WTC11 (cell line): Measurements from ENCODE around the gene NR2F2. TPM values are rescaled to one million over a fixed set of nuclear protein-coding genes. Genes with fewer than 3 reads are reported as not detected.
A peak's percentile ranks its signal among the peaks of the same experiment; 100 is the strongest.

Source experiments
- ATAC-seq: fragments of 200-7000 bp; cut with Tn5 transposase; 2 replicates; pipeline ENCODE4 v1.10.0; 2021; ENCODE audit warnings: mild to moderate bottlenecking, moderate library complexity
- CTCF ChIA-PET: fragments of 300-600 bp; sonication (Branson Sonifier 250); formaldehyde crosslinking; loops from one replicate; lab custom pipeline; 2021; ENCODE audit warnings: antibody characterized with exemption; lab: Charles Lee
- POLR2A ChIA-PET: fragments of 350-600 bp; sonication (Branson Sonifier 250); formaldehyde crosslinking; loops from one replicate; lab custom pipeline; 2021; ENCODE audit warnings: antibody characterized with exemption; lab: Charles Lee
- DNase-seq: peaks from one replicate; pipeline ENCODE4 v3.0.0; 2021; ENCODE audit warnings: low spot score
- H3K27ac Mint-ChIP-seq: 2 replicates; pipeline ENCODE4 v1.8.0; 2021; ENCODE audit warnings: mixed read lengths
- H3K27me3 Mint-ChIP-seq: 2 replicates; pipeline ENCODE4 v1.8.0; 2021; ENCODE audit warnings: low read depth, mild to moderate bottlenecking, moderate library complexity, mixed read lengths
- H3K36me3 Mint-ChIP-seq: 2 replicates; pipeline ENCODE4 v1.8.0; 2021; ENCODE audit warnings: mixed read lengths
- H3K4me1 Mint-ChIP-seq: 2 replicates; pipeline ENCODE4 v1.8.0; 2022; ENCODE audit warnings: mixed read lengths
- H3K4me3 Mint-ChIP-seq: 2 replicates; pipeline ENCODE4 v1.8.0; 2021; ENCODE audit warnings: mild to moderate bottlenecking, moderate library complexity, mixed read lengths
- H3K9me3 Mint-ChIP-seq: 2 replicates; pipeline ENCODE4 v1.8.0; 2021; ENCODE audit warnings: mixed read lengths
- ETV6 ChIP-seq: sonication (generic); formaldehyde crosslinking; IDR thresholded peaks from 2 replicates; pipeline ENCODE4 v1.8.1; 2022; ENCODE audit warnings: mild to moderate bottlenecking, missing genetic modification reagents
- GRHL2 ChIP-seq: fragments of 250-450 bp; sonication (Bioruptor Pico); IDR thresholded peaks from 2 replicates; pipeline ENCODE4 v1.8.0; 2022; ENCODE audit warnings: mild to moderate bottlenecking, moderate library complexity; ENCODE audit not compliant: insufficient replicate concordance, severe bottlenecking
- HMGA2 ChIP-seq: fragments of 250-450 bp; sonication (Bioruptor Pico); IDR thresholded peaks from 2 replicates; pipeline ENCODE4 v1.4.0; 2021; ENCODE audit warnings: mild to moderate bottlenecking, moderate library complexity
- JUN ChIP-seq: sonication (generic); formaldehyde crosslinking; IDR thresholded peaks from 2 replicates; pipeline ENCODE4 v1.8.0; 2023; ENCODE audit warnings: mild to moderate bottlenecking, missing genetic modification reagents
- MYBL2 ChIP-seq: sonication (generic); formaldehyde crosslinking; IDR thresholded peaks from 2 replicates; pipeline ENCODE4 v1.8.1; 2023; ENCODE audit warnings: mild to moderate bottlenecking, moderate library complexity, missing genetic modification reagents
- PRRX2 ChIP-seq: fragments of 250-450 bp; sonication (Bioruptor Pico); IDR thresholded peaks from 2 replicates; pipeline ENCODE4 v1.8.0; 2021; ENCODE audit warnings: mild to moderate bottlenecking
- RORB ChIP-seq: fragments of 250-450 bp; sonication (Bioruptor Pico); IDR thresholded peaks from 2 replicates; pipeline ENCODE4 v1.9.0; 2021; ENCODE audit warnings: mild to moderate bottlenecking
- TCF7 ChIP-seq: sonication (generic); formaldehyde crosslinking; IDR thresholded peaks from 2 replicates; pipeline ENCODE4 v1.8.0; 2022; ENCODE audit warnings: mild to moderate bottlenecking, low read depth, missing genetic modification reagents, moderate library complexity
- TEAD1 ChIP-seq: sonication (generic); formaldehyde crosslinking; IDR thresholded peaks from 2 replicates; pipeline ENCODE4 v1.8.0; 2022; ENCODE audit warnings: mild to moderate bottlenecking, missing genetic modification reagents
- TP53 ChIP-seq: sonication (generic); formaldehyde crosslinking; IDR thresholded peaks from 2 replicates; pipeline ENCODE4 v1.8.1; 2023; ENCODE audit warnings: mild to moderate bottlenecking, missing genetic modification reagents
- total RNA-seq: library from RNA; stranded (reverse); gene quantifications from 3 replicates; pipeline ENCODE4 v1.2.3, GENCODE V29; 2021
- TF ChIP-seq, protein P1 (sequence below): sonication (generic); formaldehyde crosslinking; IDR thresholded peaks from 2 replicates; pipeline ENCODE4 v1.8.1; 2022; ENCODE audit warnings: low read depth, mild to moderate bottlenecking, moderate library complexity, missing genetic modification reagents, borderline replicate concordance
- TF ChIP-seq, protein P2 (sequence below): fragments of 250-450 bp; sonication (Bioruptor Pico); IDR thresholded peaks from 2 replicates; pipeline ENCODE4 v1.9.0; 2021; ENCODE audit warnings: mild to moderate bottlenecking, borderline replicate concordance
- TF ChIP-seq, protein P3 (sequence below): sonication (generic); formaldehyde crosslinking; IDR thresholded peaks from 2 replicates; pipeline ENCODE4 v1.8.0; 2022; ENCODE audit warnings: missing genetic modification reagents
- TF ChIP-seq, protein P4 (sequence below): fragments of 250-450 bp; sonication (Bioruptor Pico); IDR thresholded peaks from 2 replicates; pipeline ENCODE4 v1.8.0; 2021; ENCODE audit warnings: mild to moderate bottlenecking
- TF ChIP-seq, protein P5 (sequence below): sonication (generic); formaldehyde crosslinking; IDR thresholded peaks from 2 replicates; pipeline ENCODE4 v1.8.0; 2022; ENCODE audit warnings: mild to moderate bottlenecking, missing genetic modification reagents
- TF ChIP-seq, protein P6 (sequence below): sonication (generic); formaldehyde crosslinking; IDR thresholded peaks from 2 replicates; pipeline ENCODE4 v1.8.1; 2022; ENCODE audit warnings: low read depth, missing genetic modification reagents, borderline replicate concordance
- TF ChIP-seq, protein P7 (sequence below): sonication (generic); formaldehyde crosslinking; IDR thresholded peaks from 2 replicates; pipeline ENCODE4 v1.8.1; 2023; ENCODE audit warnings: mild to moderate bottlenecking, missing genetic modification reagents
- TF ChIP-seq, protein P8 (sequence below): sonication (generic); formaldehyde crosslinking; IDR thresholded peaks from 2 replicates; pipeline ENCODE4 v1.8.0; 2022; ENCODE audit warnings: mild to moderate bottlenecking, missing genetic modification reagents
- TF ChIP-seq, protein P9 (sequence below): fragments of 250-450 bp; sonication (Bioruptor Pico); IDR thresholded peaks from 2 replicates; pipeline ENCODE4 v1.9.0; 2021; ENCODE audit warnings: mild to moderate bottlenecking

Gene NR2F2
- total RNA-seq, 1 experiment from 2014 or later = 0.57 TPM

DNA sequence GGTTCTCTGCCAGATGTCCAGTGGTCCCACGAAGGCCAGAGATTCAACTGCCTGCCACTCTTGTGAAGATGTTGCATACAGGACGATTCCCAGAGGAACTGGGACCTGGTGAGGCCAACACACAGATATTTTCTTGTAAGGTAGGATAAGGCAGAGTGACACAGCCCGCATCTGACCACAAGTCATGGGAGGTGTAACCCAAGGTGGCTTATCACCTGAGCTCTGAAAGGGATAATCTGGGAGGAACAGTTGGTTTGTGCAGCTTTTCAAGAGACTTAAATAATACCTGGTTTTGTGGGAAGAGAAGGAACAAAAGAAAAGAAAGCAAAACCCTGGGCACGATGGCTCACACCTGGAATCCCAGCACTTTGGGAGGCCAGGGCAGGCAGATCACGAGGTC is 39.8 kb upstream of the NR2F2 start:
- no peak for DNase-seq
- no peak for ATAC-seq
- CTCF ChIA-PET = no interaction called here
- Mint-ChIP-seq H3K27ac (0 out of 2 replicates have a peak overlapping the region, but pooled peaks have one; percentile 13), H3K36me3 (no peaks in the 10 kb centered on the region), H3K4me3 (no peak overlapping the region), H3K4me1 (peaks cover 42% of the 10 kb centered on the region), H3K9me3 (no peaks in the 10 kb centered on the region), H3K27me3 (peaks cover 2% of the 10 kb centered on the region)
- POLR2A ChIA-PET = no interaction called here
- no peak for TF ChIP-seq HMGA2 (CRISPR knock-in tag)
- TF ChIP-seq, protein P1, sequence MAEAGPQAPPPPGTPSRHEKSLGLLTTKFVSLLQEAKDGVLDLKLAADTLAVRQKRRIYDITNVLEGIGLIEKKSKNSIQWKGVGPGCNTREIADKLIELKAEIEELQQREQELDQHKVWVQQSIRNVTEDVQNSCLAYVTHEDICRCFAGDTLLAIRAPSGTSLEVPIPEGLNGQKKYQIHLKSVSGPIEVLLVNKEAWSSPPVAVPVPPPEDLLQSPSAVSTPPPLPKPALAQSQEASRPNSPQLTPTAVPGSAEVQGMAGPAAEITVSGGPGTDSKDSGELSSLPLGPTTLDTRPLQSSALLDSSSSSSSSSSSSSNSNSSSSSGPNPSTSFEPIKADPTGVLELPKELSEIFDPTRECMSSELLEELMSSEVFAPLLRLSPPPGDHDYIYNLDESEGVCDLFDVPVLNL (CRISPR knock-in tag) = no peak
- TF ChIP-seq, protein P2, sequence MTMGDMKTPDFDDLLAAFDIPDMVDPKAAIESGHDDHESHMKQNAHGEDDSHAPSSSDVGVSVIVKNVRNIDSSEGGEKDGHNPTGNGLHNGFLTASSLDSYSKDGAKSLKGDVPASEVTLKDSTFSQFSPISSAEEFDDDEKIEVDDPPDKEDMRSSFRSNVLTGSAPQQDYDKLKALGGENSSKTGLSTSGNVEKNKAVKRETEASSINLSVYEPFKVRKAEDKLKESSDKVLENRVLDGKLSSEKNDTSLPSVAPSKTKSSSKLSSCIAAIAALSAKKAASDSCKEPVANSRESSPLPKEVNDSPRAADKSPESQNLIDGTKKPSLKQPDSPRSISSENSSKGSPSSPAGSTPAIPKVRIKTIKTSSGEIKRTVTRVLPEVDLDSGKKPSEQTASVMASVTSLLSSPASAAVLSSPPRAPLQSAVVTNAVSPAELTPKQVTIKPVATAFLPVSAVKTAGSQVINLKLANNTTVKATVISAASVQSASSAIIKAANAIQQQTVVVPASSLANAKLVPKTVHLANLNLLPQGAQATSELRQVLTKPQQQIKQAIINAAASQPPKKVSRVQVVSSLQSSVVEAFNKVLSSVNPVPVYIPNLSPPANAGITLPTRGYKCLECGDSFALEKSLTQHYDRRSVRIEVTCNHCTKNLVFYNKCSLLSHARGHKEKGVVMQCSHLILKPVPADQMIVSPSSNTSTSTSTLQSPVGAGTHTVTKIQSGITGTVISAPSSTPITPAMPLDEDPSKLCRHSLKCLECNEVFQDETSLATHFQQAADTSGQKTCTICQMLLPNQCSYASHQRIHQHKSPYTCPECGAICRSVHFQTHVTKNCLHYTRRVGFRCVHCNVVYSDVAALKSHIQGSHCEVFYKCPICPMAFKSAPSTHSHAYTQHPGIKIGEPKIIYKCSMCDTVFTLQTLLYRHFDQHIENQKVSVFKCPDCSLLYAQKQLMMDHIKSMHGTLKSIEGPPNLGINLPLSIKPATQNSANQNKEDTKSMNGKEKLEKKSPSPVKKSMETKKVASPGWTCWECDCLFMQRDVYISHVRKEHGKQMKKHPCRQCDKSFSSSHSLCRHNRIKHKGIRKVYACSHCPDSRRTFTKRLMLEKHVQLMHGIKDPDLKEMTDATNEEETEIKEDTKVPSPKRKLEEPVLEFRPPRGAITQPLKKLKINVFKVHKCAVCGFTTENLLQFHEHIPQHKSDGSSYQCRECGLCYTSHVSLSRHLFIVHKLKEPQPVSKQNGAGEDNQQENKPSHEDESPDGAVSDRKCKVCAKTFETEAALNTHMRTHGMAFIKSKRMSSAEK (CRISPR knock-in tag) = no peak
- no peak for TF ChIP-seq TEAD1
- TF ChIP-seq PRRX2 (CRISPR knock-in tag) = no peak
- TF ChIP-seq RORB (CRISPR knock-in tag) = no peak
- no peak for TF ChIP-seq ETV6
- TF ChIP-seq, protein P3, sequence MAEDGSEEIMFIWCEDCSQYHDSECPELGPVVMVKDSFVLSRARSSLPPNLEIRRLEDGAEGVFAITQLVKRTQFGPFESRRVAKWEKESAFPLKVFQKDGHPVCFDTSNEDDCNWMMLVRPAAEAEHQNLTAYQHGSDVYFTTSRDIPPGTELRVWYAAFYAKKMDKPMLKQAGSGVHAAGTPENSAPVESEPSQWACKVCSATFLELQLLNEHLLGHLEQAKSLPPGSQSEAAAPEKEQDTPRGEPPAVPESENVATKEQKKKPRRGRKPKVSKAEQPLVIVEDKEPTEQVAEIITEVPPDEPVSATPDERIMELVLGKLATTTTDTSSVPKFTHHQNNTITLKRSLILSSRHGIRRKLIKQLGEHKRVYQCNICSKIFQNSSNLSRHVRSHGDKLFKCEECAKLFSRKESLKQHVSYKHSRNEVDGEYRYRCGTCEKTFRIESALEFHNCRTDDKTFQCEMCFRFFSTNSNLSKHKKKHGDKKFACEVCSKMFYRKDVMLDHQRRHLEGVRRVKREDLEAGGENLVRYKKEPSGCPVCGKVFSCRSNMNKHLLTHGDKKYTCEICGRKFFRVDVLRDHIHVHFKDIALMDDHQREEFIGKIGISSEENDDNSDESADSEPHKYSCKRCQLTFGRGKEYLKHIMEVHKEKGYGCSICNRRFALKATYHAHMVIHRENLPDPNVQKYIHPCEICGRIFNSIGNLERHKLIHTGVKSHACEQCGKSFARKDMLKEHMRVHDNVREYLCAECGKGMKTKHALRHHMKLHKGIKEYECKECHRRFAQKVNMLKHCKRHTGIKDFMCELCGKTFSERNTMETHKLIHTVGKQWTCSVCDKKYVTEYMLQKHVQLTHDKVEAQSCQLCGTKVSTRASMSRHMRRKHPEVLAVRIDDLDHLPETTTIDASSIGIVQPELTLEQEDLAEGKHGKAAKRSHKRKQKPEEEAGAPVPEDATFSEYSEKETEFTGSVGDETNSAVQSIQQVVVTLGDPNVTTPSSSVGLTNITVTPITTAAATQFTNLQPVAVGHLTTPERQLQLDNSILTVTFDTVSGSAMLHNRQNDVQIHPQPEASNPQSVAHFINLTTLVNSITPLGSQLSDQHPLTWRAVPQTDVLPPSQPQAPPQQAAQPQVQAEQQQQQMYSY (CRISPR knock-in tag) = no peak
- TF ChIP-seq JUN (CRISPR knock-in tag) = no peak
- TF ChIP-seq, protein P4, sequence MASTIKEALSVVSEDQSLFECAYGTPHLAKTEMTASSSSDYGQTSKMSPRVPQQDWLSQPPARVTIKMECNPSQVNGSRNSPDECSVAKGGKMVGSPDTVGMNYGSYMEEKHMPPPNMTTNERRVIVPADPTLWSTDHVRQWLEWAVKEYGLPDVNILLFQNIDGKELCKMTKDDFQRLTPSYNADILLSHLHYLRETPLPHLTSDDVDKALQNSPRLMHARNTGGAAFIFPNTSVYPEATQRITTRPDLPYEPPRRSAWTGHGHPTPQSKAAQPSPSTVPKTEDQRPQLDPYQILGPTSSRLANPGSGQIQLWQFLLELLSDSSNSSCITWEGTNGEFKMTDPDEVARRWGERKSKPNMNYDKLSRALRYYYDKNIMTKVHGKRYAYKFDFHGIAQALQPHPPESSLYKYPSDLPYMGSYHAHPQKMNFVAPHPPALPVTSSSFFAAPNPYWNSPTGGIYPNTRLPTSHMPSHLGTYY (CRISPR knock-in tag) = no peak
- no peak for TF ChIP-seq GRHL2 (CRISPR knock-in tag)
- no peak for TF ChIP-seq MYBL2
- TF ChIP-seq, protein P5, sequence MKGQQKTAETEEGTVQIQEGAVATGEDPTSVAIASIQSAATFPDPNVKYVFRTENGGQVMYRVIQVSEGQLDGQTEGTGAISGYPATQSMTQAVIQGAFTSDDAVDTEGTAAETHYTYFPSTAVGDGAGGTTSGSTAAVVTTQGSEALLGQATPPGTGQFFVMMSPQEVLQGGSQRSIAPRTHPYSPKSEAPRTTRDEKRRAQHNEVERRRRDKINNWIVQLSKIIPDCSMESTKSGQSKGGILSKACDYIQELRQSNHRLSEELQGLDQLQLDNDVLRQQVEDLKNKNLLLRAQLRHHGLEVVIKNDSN (CRISPR knock-in tag) = no peak
- TF ChIP-seq, protein P6, sequence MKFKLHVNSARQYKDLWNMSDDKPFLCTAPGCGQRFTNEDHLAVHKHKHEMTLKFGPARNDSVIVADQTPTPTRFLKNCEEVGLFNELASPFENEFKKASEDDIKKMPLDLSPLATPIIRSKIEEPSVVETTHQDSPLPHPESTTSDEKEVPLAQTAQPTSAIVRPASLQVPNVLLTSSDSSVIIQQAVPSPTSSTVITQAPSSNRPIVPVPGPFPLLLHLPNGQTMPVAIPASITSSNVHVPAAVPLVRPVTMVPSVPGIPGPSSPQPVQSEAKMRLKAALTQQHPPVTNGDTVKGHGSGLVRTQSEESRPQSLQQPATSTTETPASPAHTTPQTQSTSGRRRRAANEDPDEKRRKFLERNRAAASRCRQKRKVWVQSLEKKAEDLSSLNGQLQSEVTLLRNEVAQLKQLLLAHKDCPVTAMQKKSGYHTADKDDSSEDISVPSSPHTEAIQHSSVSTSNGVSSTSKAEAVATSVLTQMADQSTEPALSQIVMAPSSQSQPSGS = no peak
- TF ChIP-seq TP53 (CRISPR knock-in tag) = no peak
- TF ChIP-seq TCF7 (CRISPR knock-in tag) = no peak
- TF ChIP-seq, protein P7, sequence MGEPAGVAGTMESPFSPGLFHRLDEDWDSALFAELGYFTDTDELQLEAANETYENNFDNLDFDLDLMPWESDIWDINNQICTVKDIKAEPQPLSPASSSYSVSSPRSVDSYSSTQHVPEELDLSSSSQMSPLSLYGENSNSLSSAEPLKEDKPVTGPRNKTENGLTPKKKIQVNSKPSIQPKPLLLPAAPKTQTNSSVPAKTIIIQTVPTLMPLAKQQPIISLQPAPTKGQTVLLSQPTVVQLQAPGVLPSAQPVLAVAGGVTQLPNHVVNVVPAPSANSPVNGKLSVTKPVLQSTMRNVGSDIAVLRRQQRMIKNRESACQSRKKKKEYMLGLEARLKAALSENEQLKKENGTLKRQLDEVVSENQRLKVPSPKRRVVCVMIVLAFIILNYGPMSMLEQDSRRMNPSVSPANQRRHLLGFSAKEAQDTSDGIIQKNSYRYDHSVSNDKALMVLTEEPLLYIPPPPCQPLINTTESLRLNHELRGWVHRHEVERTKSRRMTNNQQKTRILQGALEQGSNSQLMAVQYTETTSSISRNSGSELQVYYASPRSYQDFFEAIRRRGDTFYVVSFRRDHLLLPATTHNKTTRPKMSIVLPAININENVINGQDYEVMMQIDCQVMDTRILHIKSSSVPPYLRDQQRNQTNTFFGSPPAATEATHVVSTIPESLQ = no peak
- TF ChIP-seq, protein P8, sequence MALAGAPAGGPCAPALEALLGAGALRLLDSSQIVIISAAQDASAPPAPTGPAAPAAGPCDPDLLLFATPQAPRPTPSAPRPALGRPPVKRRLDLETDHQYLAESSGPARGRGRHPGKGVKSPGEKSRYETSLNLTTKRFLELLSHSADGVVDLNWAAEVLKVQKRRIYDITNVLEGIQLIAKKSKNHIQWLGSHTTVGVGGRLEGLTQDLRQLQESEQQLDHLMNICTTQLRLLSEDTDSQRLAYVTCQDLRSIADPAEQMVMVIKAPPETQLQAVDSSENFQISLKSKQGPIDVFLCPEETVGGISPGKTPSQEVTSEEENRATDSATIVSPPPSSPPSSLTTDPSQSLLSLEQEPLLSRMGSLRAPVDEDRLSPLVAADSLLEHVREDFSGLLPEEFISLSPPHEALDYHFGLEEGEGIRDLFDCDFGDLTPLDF (CRISPR knock-in tag) = no peak
- TF ChIP-seq, protein P9, sequence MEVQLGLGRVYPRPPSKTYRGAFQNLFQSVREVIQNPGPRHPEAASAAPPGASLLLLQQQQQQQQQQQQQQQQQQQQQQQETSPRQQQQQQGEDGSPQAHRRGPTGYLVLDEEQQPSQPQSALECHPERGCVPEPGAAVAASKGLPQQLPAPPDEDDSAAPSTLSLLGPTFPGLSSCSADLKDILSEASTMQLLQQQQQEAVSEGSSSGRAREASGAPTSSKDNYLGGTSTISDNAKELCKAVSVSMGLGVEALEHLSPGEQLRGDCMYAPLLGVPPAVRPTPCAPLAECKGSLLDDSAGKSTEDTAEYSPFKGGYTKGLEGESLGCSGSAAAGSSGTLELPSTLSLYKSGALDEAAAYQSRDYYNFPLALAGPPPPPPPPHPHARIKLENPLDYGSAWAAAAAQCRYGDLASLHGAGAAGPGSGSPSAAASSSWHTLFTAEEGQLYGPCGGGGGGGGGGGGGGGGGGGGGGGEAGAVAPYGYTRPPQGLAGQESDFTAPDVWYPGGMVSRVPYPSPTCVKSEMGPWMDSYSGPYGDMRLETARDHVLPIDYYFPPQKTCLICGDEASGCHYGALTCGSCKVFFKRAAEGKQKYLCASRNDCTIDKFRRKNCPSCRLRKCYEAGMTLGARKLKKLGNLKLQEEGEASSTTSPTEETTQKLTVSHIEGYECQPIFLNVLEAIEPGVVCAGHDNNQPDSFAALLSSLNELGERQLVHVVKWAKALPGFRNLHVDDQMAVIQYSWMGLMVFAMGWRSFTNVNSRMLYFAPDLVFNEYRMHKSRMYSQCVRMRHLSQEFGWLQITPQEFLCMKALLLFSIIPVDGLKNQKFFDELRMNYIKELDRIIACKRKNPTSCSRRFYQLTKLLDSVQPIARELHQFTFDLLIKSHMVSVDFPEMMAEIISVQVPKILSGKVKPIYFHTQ (CRISPR knock-in tag) = no peak
